Caco-2 (cell line): ENCODE results near the gene OTUB1. TPM values are rescaled to one million over a fixed set of nuclear protein-coding genes. Genes with fewer than 3 reads are reported as not detected.

ENCODE experiments used
- BruUV-seq: library from RNA; stranded (reverse); fragments of 400-500 nt; replicated peaks from 2 replicates; lab custom pipeline; 2021; lab: Mats Ljungman, UMichigan
- CTCF ChIA-PET: fragments of 300-600 bp; sonication (Branson Sonifier 250); formaldehyde crosslinking; loops from one replicate; lab custom pipeline; 2022; ENCODE audit warnings: antibody characterized with exemption; lab: Charles Lee
- POLR2A ChIA-PET: fragments of 300-600 bp; sonication (Branson Sonifier 250); formaldehyde crosslinking; loops from one replicate; lab custom pipeline; 2022; ENCODE audit warnings: antibody characterized with exemption; lab: Charles Lee
- DNase-seq, 2 experiments: peaks; one replicate each; pipeline versions ENCODE4 v3.0.0 to v3.0.0-alpha.2; 2020 to 2022
- H3K27me3 ChIP-seq: replicated peaks from 2 replicates; pipeline ENCODE4 v1.6.0; 2011; ENCODE audit warnings: low read length; ENCODE audit not compliant: control insufficient read depth, insufficient read depth
- H3K36me3 ChIP-seq: 2 replicates; pipeline ENCODE4 v1.5.1; 2011; ENCODE audit warnings: low read length; ENCODE audit not compliant: control insufficient read depth, insufficient read depth
- H3K4me1 ChIP-seq: fragments of 250-450 bp; sonication (Bioruptor Pico); 2 replicates; pipeline ENCODE4 v1.5.1; 2020; ENCODE audit warnings: mild to moderate bottlenecking
- H3K4me3 ChIP-seq: 2 replicates; pipeline ENCODE4 v1.5.1; 2011; ENCODE audit warnings: low read depth, mild to moderate bottlenecking, control low read depth, low read length
- H3K9me3 ChIP-seq: fragments of 250-450 bp; sonication (Bioruptor Pico); 2 replicates; pipeline ENCODE4 v1.5.1; 2020; ENCODE audit warnings: mild to moderate bottlenecking, moderate library complexity
- H3K27ac Mint-ChIP-seq: one replicate; pipeline ENCODE4 v1.8.0; 2022; ENCODE audit warnings: mixed read lengths; ENCODE audit not compliant: unreplicated experiment
- H3K27me3 Mint-ChIP-seq: one replicate; pipeline ENCODE4 v1.8.0; 2022; ENCODE audit warnings: mixed read lengths; ENCODE audit not compliant: insufficient read depth, unreplicated experiment
- H3K36me3 Mint-ChIP-seq: one replicate; pipeline ENCODE4 v1.8.0; 2022; ENCODE audit warnings: mild to moderate bottlenecking, mixed read lengths; ENCODE audit not compliant: insufficient read depth, unreplicated experiment
- H3K4me1 Mint-ChIP-seq: one replicate; pipeline ENCODE4 v1.8.0; 2022; ENCODE audit warnings: low read depth, mixed read lengths; ENCODE audit not compliant: unreplicated experiment
- H3K4me3 Mint-ChIP-seq: one replicate; pipeline ENCODE4 v1.8.0; 2022; ENCODE audit warnings: mild to moderate bottlenecking, moderate library complexity, mixed read lengths; ENCODE audit not compliant: unreplicated experiment
- H3K9me3 Mint-ChIP-seq: one replicate; pipeline ENCODE4 v1.8.0; 2022; ENCODE audit warnings: mixed read lengths; ENCODE audit not compliant: unreplicated experiment
- CTCF ChIP-seq, 2 experiments: fragments of 200-600 bp in 1 of 2; IDR thresholded peaks; 1 replicate in 1 of 2; 2 replicates in 1 of 2; pipeline versions ENCODE4 v1.5.1 to v1.8.0; 2011 to 2022; ENCODE audit warnings: antibody characterized with exemption in 1 of 2, control low read depth in 1 of 2, inconsistent platforms in 1 of 2, low read depth in 1 of 2, low read length in 1 of 2, mild to moderate bottlenecking in 1 of 2, moderate library complexity in 1 of 2; ENCODE audit not compliant: insufficient read depth in 1 of 2, severe bottlenecking in 1 of 2, unreplicated experiment in 1 of 2
- intact Hi-C: fragments of 100-400 bp; cut with micrococcal nuclease; formaldehyde crosslinking; loops from one replicate; pipeline ENCODE4 v1.10.0; 2022; ENCODE audit not compliant: unreplicated experiment
- total RNA-seq: library from RNA; stranded (reverse); gene quantifications from 2 replicates; pipeline ENCODE4 v1.2.3, GENCODE V29; 2022

The OTUB1 gene
- total RNA-seq, 1 experiment from 2014 or later = 152 TPM

GRCh38 chr11:64005691-64006090, 19.5 kb downstream of the OTUB1 start:
- Mint-ChIP-seq H3K27ac (no peak overlapping the region), H3K9me3 (no peaks in the 10 kb centered on the region), H3K27me3 (no peaks in the 10 kb centered on the region), H3K36me3 (peaks cover 43% of the 10 kb centered on the region), H3K4me1 (no peaks in the 10 kb centered on the region), H3K4me3 (no peak overlapping the region)
- BruUV-seq = no TSS peak
- no peaks in the 10 kb centered on the region; the same call in 1 of the 2 replicates for H3K36me3 ChIP-seq
- DNase-seq = no peak
- ChIA-PET CTCF (no interaction called here), POLR2A (no interaction called here)
- intact Hi-C loops = no loop called here
- no peaks in the 10 kb centered on the region for H3K27me3 ChIP-seq
- H3K4me1 ChIP-seq = no peaks in the 10 kb centered on the region
- TF ChIP-seq CTCF (IDR thresholded peaks at IDR 0.05; ENCODE audit: insufficient read depth in 1 of 2, low read depth in 1 of 2, low read length in 1 of 2, severe bottlenecking in 1 of 2, unreplicated experiment in 1 of 2) = no peak
- no peaks in the 10 kb centered on the region for H3K9me3 ChIP-seq
- H3K4me3 ChIP-seq = no peak overlapping the region

GRCh38 chr11:64006398-64006797, 20.2 kb downstream of the OTUB1 start:
- Mint-ChIP-seq H3K4me3 (no peak overlapping the region), H3K9me3 (no peaks in the 10 kb centered on the region), H3K36me3 (peaks cover 43% of the 10 kb centered on the region), H3K4me1 (no peaks in the 10 kb centered on the region), H3K27me3 (no peaks in the 10 kb centered on the region), H3K27ac (no peak overlapping the region)
- Histone ChIP-seq H3K4me1 (no peaks in the 10 kb centered on the region), H3K4me3 (no peak overlapping the region), H3K36me3 (no peaks in the 10 kb centered on the region), H3K27me3 (no peaks in the 10 kb centered on the region), H3K9me3 (no peaks in the 10 kb centered on the region)
- ChIA-PET CTCF (no interaction called here), POLR2A (no interaction called here)
- no peak for DNase-seq
- BruUV-seq = no TSS peak
- intact Hi-C loops = no loop called here
- TF ChIP-seq CTCF (IDR thresholded peaks at IDR 0.05; ENCODE audit: insufficient read depth in 1 of 2, low read depth in 1 of 2, low read length in 1 of 2, severe bottlenecking in 1 of 2, unreplicated experiment in 1 of 2) = no peak

GRCh38 chr11:64007160-64007628, 21.0 kb downstream of the OTUB1 start:
- H3K4me3 Mint-ChIP-seq = no peak overlapping the region
- CTCF ChIA-PET = no interaction called here
- peaks cover 43% of the 10 kb centered on the region for H3K36me3 Mint-ChIP-seq
- H3K4me1 ChIP-seq = no peaks in the 10 kb centered on the region
- H3K4me3 ChIP-seq = no peak overlapping the region
- intact Hi-C loops = no loop called here
- H3K9me3 Mint-ChIP-seq = no peaks in the 10 kb centered on the region
- POLR2A ChIA-PET = no interaction called here
- no peak for DNase-seq
- no peaks in the 10 kb centered on the region for H3K9me3 ChIP-seq
- no peaks in the 10 kb centered on the region for H3K27me3 ChIP-seq
- no TSS peak for BruUV-seq
- no peaks in the 10 kb centered on the region for H3K27me3 Mint-ChIP-seq
- no peaks in the 10 kb centered on the region for H3K36me3 ChIP-seq
- H3K27ac Mint-ChIP-seq = peak overlapping the region; percentile 1
- peak in 1 of 2 experiments; percentile 11 for TF ChIP-seq CTCF (IDR thresholded peaks at IDR 0.05; ENCODE audit: insufficient read depth in 1 of 2, low read depth in 1 of 2, low read length in 1 of 2, severe bottlenecking in 1 of 2, unreplicated experiment in 1 of 2)
- no peaks in the 10 kb centered on the region for H3K4me1 Mint-ChIP-seq
